Right lobe of liver (tissue), 4 donors: Measurements from ENCODE around the gene GRK1.

Source experiments
- POLR2A ChIP-seq: fragments of 450-650 bp; IDR thresholded peaks from one replicate; pipeline ENCODE4 v1.6.1; 2017; ENCODE audit warnings: antibody characterized with exemption, mild to moderate bottlenecking
- TF ChIP-seq, protein P1 (sequence below), 4 donors: fragments of 200-600 bp in 3 of 4; fragments of 450-650 bp in 1 of 4; IDR thresholded peaks; one replicate each; pipeline versions ENCODE4 v1.5.1 to v1.8.0; 2016 to 2022; ENCODE audit warnings: antibody characterized with exemption in 4 of 4, mild to moderate bottlenecking in 2 of 4
- donor health status: DM: no; HTN: no; CAD: no.
- donor health status: DM: no; HTN: no; CAD: no.
- donor health status: DM: no; HTN: yes; CAD: no.

DNA sequence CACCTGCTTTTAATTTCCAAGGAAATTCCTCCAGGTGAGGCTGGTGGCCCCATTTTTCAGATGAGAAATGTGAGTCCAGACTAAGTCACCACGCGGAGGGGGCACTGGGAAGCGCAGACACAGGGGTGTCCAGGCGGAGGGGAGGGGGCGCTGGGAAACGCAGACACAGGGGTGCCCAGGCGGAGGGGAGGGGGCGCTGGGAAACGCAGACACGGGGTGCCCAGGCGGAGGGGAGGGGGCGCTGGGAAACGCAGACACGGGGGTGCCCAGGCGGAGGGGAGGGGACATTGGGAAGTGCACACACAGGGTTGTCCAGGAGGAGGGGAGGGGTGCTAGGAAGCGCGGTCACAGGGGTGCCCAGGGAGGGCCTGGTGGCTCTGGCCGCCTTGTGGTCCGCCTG is 3.5 kb downstream of the GRK1 start:
- TF ChIP-seq, protein P1, sequence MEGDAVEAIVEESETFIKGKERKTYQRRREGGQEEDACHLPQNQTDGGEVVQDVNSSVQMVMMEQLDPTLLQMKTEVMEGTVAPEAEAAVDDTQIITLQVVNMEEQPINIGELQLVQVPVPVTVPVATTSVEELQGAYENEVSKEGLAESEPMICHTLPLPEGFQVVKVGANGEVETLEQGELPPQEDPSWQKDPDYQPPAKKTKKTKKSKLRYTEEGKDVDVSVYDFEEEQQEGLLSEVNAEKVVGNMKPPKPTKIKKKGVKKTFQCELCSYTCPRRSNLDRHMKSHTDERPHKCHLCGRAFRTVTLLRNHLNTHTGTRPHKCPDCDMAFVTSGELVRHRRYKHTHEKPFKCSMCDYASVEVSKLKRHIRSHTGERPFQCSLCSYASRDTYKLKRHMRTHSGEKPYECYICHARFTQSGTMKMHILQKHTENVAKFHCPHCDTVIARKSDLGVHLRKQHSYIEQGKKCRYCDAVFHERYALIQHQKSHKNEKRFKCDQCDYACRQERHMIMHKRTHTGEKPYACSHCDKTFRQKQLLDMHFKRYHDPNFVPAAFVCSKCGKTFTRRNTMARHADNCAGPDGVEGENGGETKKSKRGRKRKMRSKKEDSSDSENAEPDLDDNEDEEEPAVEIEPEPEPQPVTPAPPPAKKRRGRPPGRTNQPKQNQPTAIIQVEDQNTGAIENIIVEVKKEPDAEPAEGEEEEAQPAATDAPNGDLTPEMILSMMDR (IDR thresholded peaks at IDR 0.05) = no peak
- no peak for TF ChIP-seq POLR2A
